HG03196 (cell line): Measurements from ENCODE around the gene PTGES.
"Not testable (repeated sequence)": the region's sequence is repeated elsewhere in the genome, so short reads cannot be mapped to it uniquely, and the experiment has no call there.

ENCODE experiments used
- ATAC-seq: cut with Tn5 transposase; IDR thresholded peaks from one replicate; pipeline ENCODE4 v1.9.1; 2021; ENCODE audit not compliant: unreplicated experiment

PTGES gene

GRCh38 chr9:129749052-129749451 is 3.8 kb downstream of the PTGES start:
- ATAC-seq: not testable (repeated sequence)

GRCh38 chr9:129748249-129748648 is 4.6 kb downstream of the PTGES start:
- no peak for ATAC-seq

- no peak for ATAC-seq
Measured at GRCh38 chr9:129746092-129746777, 6.6 kb downstream of the PTGES start.

GRCh38 chr9:129745200-129745599 is 7.6 kb downstream of the PTGES start:
- no peak for ATAC-seq

- no peak for ATAC-seq
Measured at GRCh38 chr9:129740666-129741464, 12.0 kb downstream of the PTGES start.

- ATAC-seq: no peak
Measured at GRCh38 chr9:129740174-129740573, 12.7 kb downstream of the PTGES start.

- ATAC-seq: no peak
Measured at GRCh38 chr9:129739432-129739831, 13.4 kb downstream of the PTGES start.

GRCh38 chr9:129737479-129738274 is 15.2 kb downstream of the PTGES start:
- peak; percentile 63 for ATAC-seq

GRCh38 chr9:129736334-129736733 is 16.5 kb downstream of the PTGES start:
- ATAC-seq: no peak

- ATAC-seq: no peak
Measured at GRCh38 chr9:129735546-129735945, 17.3 kb downstream of the PTGES start.

- ATAC-seq: no peak
Measured at GRCh38 chr9:129733632-129733953, 19.2 kb downstream of the PTGES start.

- ATAC-seq: no peak
Measured at GRCh38 chr9:129732946-129733631, 19.8 kb downstream of the PTGES start.

GRCh38 chr9:129732100-129732499 is 20.7 kb downstream of the PTGES start:
- ATAC-seq: no peak

- ATAC-seq: no peak
Measured at GRCh38 chr9:129731477-129732085, 21.3 kb downstream of the PTGES start.

GRCh38 chr9:129728744-129729143 is 24.1 kb downstream of the PTGES start:
- ATAC-seq: no peak

- no peak for ATAC-seq
Measured at GRCh38 chr9:129726322-129727160, 26.3 kb downstream of the PTGES start.

GRCh38 chr9:129725795-129726251 is 27.0 kb downstream of the PTGES start:
- ATAC-seq: no peak

GRCh38 chr9:129724456-129725190 is 28.2 kb downstream of the PTGES start:
- ATAC-seq: no peak

- ATAC-seq: no peak
Measured at GRCh38 chr9:129722913-129723312, 29.9 kb downstream of the PTGES start.
